Fibroblast of the conjunctiva (primary cell): ENCODE data around the gene ADAMTS17.

Experiments used
- DNase-seq: peaks from one replicate; pipeline ENCODE4 v3.0.0-alpha.2; 2010; ENCODE audit warnings: low read depth

Gene ADAMTS17

DNA sequence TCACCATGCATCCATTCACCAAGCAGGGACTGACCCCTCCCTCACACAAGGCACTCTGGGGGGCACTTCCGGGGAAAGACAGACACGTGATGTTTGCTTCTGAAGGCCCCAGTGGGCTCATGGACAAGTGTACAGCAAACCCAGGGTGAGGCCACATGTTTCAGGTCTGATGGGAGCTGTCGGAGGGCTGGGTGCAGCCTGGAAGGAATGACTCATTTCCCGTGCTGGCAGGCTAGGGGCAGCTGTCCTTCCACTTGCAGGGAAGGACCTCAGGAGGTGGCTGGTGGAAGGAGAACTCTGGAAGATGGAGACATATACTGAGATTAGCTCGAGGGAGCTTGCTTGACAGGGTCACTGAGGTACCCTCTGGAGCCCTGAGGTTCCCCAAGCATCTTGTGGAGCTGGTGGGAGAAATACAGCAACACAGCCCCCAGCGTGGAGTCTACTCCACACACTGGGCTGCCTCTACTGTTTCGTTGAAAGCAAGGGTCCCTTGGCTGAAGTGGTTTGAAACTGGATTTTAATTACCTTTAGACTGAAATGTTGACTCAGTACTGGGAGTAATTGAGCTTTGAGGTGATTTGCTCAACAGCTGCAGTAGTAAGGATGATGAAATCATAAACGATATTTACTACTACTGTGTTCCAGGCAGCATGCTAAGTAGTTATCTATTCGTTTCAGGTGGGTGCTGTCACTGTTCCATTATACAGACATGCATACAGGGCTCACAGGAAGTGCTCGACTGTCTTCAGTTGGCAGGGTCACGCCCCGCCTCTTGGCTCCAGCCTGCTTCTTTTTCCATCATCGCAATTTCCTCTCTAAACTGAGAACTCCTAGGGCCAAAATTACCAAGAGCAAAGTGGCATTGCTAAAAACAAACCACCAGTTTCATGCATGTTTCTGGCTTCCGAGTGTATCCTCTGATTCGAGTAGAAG is 230.4 kb downstream of the ADAMTS17 start:
- peak; percentile 67 for DNase-seq

DNA sequence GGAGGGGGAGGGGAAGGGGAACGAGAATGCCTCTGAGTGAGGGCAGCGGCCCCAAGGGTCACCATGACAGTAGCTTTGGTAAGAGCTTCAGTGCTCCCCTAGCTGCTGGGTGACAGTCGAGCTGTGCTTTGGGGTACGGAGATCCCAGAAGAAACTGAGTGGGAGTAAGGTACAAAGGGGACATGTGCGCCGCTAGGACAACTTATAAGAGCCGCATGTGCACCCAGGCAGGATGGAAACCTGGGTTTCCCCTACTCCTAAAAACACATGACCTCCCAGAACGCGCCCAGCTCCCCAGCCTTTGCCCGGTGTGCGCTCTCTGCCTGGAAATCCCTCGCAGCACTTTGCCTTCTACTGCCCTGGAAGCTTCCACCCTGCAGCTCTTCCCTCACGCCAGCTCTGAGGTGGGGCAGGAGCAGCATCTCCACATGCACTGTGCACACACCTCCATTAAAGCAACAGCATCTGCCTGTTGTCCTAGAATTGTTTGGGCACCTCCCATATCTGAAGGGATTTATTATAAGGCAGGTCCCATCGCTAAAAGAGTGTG is 232.2 kb downstream of the ADAMTS17 start:
- no peak for DNase-seq

DNA sequence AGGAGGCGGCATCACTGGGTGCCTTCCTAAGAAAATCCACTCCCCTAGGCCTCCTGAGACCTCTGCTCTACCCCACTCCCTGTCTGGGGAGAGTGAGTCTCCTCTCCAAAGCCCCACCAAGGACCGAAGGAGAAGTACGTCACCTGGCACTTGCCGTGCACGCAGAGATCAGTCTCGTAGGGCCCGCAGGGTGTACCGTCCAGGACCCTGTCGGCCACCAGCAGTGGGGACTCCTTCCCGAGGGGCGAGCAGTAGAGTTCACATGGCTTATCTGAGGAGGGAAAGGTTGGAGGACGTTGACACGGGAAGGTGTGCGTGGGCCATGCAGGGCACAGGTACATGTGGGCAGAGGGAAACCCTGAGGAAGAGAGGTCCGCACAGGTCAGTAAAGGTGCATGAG is 232.9 kb downstream of the ADAMTS17 start:
- DNase-seq: no peak

DNA sequence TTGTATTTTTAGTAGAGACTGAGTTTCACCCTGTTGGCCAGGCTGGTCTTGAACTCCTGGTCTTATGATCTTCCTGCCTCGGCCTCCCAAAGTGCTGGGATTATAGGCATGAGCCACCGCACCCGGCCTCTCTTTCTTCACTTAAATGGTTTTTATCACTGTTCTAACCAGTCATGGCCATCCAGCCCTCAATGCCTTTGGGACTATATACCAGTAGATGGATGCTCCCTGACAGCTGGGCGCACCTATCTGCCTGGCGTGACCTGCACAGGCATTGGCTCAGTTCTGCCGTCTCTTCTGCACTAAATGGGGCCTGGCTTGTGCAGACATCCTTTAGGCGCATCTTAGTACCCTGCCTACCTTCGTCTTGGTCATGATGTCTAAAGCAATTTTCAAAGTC is 233.4 kb downstream of the ADAMTS17 start:
- DNase-seq: no peak

DNA sequence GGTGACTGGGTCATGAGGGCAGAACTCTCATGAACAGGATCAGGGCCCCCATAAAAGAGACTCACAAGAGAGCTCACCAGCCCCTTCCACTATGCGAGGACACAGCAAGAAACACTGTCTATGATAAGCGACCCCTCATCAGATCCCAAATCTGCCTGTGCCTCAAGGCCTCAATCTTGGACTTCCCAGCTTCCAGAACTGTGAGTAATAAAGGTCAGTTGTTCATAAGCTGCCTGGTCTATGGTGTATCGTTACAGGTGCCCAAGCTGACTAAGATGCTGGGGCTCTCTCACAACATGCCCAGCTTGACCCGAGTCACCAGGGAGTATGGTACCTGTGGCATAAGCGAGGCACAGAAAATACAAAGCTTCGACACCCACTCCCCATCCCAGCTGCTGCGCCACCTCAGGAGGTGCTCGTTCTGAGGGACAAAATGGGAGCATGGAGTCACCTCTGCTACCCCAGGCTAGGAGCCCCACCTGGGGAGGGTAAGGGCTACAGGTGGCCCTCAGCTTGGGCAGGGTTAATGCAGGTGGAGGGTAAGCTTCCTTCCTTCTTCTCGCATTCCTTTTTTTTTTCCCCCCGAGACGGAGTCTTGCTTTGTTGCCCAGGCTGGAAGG is 234.1 kb downstream of the ADAMTS17 start:
- DNase-seq: no peak

DNA sequence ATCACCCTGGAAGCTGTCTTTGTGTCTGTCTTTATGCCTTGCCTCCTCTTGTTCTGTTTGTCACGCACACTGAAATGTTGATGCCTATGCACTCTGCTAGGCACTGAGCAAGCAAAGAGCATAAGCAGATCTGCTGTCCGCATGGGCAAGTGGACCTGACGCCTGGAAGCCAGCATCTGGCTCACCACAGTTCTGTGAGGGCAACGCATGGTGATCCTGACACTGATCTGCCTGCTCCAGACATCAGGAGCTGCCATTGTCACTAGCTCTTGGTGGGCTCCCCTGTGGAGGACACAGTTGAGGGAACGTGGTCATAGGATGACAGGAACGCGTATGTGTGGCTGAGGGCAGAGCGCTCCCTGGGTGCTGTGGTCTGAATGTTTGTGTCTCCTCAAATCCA is 234.6 kb downstream of the ADAMTS17 start:
- no peak for DNase-seq

DNA sequence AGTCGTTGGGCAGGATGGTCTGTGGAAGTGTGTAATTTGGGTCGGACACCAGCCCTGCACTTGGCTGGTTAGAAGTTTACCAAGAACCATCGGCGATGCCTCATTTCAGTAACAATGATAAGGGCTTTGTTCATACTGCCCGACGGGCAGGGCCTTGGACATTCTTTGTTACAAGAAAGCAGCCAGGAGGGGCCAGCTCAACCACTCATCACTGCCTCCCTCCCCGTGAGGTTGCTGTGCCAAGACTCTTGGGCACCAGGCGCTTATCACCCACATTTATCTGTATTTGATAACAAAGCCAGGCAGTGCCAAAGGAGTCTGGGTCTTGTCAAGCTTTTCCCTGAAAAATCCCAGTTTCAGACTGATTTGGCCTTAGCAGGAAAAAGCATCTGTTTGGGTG is 235.0 kb downstream of the ADAMTS17 start:
- no peak for DNase-seq

DNA sequence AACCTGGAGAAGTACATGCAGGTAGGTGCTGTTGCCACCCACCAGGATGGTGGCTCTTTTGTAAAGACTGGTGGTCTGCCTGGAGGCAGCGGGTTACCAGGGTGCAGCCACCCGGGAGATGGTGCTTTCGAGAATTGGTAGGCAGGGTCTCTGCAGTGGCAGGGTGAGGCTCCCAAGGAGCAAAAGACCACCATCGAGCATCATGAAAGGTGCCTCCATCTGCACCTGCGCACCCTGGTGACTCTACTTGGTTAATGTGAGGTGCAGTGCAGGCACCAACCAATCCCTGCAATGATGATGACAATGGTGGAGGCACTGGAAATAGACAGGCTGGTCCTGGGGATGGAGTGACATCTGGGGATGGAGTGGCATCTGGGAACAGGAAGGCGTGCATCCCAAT is 236.7 kb downstream of the ADAMTS17 start:
- no peak for DNase-seq

DNA sequence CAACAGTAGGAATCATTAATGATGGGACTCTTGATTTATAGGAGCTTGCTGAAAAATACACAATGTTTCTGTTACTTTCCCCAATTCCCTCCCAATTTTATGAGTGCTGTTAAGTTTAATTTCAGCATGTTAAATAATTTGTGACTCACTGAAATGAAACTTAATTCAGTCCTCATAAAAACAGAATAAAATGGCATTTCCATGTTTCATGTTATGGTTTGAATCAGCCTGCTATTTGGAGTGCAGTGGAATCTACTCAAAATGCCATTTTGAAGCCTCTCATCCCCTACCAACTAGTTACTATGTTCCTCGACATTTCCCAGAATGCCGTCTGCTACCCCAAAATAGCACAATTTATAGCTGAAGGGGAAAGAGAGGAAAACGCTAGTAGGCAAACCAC is 237.5 kb downstream of the ADAMTS17 start:
- no peak for DNase-seq

DNA sequence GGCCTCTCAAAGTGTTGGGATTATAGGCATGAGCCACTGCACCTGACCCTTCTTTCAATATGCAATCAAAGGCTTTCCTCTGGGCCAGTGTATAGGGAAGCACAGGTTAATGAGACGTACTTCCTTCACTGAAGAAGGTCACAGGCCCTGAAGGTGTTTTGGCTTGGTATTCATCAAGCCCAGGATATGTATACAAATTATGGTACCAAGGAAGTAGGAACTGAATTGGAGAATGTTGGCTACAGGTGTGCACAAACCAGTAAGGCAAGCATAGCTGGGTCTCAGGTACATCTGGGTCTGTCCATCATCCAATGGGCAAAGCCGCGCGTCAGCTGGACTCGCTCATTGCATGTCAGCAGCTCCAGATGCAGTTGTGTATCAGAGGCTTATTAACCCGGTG is 237.9 kb downstream of the ADAMTS17 start:
- DNase-seq: no peak

DNA sequence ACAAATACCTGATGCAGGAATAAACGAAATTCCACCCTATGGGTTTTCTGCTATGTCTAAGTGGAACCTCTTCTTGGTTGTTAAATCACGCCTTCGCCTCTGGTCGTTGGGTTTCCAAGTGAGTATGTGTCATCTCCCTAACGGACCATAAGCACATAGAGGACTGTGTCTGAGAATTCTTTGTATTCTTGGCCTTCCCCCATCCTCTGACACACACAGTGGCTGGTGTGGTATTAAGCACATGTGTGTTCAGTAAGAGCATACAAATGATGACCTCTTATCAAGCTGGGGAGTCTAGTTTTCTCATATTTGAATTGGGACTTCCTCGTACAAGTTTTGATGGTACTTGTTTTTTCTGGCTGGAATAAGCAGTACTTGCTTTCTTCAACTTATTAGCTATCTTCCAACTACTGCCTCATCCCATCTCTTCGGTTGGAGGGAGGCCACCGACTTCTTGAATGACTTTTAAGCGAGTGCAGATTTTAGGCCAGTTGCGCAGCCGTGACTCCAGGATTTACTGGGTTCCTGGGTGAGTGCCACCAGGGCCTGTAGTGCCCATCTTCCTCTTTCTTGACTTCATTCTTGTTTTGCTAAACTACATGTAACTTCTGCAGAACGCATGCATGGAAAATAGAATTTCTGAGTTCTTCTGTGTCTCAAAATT is 240.2 kb downstream of the ADAMTS17 start:
- DNase-seq: no peak

DNA sequence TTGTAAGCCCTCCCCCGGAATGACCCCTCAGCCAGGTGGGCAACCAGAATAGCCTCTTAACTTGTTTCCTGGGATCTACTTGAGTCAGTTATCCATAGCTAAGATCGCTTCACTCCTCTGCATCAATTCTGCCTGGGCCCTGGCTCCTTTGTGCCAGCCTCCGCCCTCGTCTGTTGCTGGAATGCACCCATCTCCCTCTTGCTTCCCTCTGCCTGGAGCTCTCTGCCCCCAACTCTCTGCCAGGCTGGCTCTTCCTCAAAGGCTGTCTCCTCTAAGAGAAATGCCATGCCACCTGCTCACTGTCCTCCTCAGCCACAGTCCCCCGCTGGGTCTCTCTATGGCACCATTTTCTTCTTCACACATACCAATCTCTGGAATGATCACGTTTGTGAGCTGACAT is 240.8 kb downstream of the ADAMTS17 start:
- DNase-seq: no peak

DNA sequence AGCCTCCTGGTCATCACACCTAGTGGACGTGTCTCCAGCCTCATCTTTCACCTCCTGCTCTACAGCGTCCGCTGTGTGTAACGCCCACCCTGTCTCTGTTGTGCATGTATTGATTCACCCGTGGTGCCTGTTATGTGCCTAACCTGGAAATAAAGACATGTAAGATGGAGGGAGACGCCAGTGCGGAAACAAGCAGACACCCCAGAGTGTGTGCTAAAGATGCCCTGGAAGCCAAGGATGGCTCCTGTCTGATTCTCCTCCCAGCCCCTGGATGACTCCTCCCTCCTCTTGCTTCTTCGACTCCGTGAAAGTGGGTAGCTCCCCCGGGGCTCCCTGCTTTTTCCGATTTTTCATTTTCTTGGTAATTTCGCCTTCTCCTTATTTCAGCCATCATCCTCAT is 241.8 kb downstream of the ADAMTS17 start:
- no peak for DNase-seq

DNA sequence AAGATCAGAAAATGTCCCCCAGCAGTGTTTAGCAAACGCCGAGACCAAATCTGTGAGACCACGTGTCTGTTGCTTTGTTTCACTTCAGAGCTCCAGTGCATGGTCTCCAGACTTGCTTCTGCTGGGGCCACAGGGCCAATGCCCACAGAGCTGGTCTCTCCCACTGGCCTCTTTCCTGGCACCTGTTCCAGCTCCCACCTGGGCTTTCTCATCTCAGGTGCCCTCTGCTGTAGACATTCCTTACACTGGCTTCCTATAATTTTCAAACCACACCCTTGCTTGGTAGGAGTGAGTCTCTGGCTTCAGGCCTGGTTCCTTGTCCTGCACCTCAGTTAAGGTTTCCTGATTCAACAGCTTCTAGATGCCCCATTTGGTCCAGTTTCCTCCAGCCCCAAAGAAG is 243.1 kb downstream of the ADAMTS17 start:
- DNase-seq: no peak

DNA sequence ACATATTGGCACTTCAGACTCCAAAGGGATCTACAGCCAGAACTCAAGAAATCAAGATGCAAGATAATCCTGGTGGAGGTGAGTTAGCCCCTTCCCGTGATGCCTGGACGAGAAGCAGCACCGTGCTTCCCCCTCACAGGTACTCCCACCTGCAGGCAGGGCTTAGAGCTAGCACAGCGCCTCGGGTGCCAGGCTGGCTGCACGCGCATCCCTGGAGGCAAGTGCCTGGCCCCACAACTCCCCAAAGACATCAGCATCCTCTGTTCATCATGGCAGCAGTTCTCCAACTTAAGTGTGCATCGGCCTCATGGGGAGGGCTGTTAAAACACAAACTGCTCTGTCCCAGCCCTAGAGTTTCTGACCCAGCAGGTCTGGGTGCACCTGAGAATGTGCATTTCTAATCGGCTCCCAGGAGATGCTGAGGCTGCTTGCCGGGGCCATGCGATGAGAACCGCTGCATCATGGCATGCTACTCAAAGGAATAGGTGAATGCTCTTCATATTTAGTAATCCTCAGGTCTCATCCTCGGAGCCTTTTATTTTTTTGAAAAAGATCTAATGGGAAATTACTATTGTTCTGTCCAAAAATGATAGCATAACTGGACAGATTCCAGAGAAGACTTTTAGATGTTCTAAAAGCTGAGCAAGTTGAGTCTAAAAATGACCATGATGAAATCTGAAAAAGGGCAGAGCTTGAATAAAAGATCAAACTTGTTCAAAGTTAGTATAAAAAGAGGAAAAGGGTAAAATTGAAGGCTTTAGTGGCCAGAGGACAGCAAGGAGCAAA is 244.2 kb downstream of the ADAMTS17 start:
- DNase-seq: no peak

DNA sequence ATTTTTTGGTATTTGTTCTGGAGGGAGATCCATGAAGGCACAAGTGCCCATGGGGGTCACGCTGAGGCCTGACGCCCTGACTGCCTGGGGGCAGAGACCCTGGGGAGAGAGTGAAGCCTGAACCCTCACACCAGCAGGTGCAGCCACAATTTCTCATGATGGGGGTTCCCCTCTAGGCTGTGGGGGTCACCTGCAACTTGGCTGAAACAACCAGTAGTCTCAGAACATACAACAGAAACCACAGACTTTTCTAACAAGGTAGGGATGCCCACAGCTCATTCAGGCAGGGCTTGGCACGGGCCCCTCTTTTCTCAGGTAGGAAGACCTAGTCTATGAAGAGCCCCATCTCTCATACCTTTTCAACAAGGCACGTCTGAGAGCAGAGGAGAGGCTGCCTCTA is 245.1 kb downstream of the ADAMTS17 start:
- no peak for DNase-seq

DNA sequence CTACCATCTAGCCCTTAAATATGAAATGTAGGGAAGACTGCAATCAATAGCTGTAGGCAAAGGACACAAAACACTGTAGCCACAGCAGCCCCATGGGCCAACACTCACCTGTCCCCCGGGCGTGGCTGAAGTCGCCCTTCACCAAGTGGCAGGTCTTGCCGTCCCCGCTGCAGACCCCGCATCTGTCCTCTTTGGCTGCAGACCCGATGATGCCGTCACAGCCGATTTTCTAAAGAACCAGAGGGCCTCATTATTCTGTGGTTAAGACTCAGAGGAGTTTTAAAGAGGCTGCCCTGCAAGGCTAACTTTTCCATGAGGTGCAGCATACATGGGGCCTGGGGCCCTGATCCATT is 245.6 kb downstream of the ADAMTS17 start:
- no peak for DNase-seq

DNA sequence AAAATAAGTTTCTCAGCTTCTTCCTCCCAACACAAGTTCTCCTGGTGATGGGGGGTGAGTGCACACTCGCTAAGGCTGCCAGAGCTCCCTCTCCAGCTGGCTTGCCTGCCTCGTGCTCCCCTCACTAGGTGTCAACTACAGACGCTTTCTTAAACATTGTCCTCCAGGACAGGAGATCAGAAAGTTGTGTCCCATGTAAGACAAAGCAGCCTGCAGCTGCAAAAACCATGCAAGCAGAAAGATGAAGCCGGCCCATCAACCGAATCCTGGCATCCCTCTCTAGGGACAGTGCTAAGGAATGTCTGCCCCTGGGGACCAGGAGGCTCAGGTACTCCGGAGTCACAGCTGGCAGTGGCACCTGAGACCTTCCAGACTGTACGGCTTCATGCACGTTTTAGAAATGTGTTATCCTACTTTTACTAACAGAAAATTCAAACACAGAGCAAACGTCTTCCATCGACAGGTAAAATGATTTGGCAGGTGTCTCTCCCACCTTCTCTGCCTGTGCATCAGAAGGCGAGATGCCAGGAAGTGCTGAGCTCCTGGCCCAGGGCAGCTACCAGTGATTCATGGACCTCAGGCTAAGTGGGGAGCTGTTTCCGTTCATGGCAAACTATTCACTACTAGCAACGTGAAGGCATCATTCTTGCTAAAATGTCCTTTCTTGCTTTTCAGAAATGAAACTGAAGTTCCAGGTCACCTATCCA is 246.1 kb downstream of the ADAMTS17 start:
- no peak for DNase-seq

DNA sequence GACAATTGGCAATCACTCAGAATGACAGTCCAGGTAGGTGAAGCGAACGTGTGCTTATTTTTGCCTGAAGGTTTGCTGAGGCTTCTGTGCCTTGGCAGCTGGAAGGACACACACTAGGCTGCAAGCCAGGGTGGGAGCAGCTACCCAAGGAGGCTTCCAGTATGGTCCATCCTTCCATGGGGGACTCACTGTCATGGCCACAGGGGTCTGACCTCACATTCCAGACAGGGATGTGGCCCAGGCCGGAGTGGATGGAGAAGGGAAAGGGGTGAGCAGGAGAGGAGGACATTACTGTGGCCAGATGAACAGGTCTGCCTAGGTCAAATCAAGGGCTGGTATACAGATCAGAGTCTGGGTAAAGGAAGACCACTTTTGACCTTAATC is 247.7 kb downstream of the ADAMTS17 start:
- no peak for DNase-seq

DNA sequence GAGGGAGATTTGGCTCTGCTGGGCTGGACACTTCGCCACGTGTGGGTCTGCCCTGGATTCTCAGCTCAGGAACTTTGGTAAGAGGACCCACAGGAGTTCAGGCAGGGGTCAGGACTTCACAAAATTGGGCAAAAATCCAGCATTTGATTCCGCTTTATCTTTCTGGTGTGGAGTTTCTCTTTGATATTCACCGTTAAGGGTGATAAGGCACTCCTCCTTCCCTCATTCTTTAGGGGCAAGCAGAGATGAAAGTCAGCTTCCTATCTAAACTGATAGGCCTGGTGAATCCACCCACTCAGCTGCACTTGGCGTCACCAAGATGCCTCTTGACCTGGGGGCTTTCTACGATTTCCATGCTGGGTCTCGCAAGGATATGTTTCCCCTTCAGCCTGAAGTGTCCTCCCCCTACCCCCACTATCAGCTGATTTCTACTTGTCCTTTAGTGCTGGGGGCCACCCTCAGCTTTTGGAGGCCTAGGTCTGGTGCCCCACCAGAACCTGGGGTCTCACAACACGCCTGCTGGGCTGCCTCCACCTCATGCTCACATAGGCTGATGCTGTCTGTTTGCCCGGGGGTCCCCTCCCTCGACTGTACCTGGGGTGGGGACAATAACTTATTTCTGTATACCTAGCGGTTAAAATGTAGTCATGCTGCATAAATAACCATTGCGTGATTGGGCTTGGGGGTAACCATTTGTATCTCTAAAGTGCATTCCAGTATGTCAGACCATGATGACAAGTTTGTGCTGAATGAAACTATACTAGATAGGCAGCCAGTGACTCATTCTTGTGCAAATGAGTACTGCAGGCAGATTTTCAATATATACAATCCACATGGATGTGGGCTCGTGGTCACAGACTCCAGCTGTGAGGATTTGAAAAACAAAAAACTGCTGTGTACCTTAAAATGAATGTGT is 248.3 kb downstream of the ADAMTS17 start:
- no peak for DNase-seq
